OCI-LY3 (cell line): ENCODE measurements around the gene REXO1.

Experiments used
- CTCF ChIP-seq: fragments of 200-600, 300-600 bp; sonication (generic); IDR thresholded peaks from 2 replicates; pipeline ENCODE4 v1.5.1; 2014; ENCODE audit warnings: antibody characterized with exemption, low read length, low read depth
- EZH2phosphoT487 ChIP-seq: fragments of 200-600 bp; shearing (Covaris generic); IDR thresholded peaks from 2 replicates; pipeline ENCODE4 v1.6.1; 2018; ENCODE audit warnings: antibody characterized with exemption, mixed run types, low read depth

DNA sequence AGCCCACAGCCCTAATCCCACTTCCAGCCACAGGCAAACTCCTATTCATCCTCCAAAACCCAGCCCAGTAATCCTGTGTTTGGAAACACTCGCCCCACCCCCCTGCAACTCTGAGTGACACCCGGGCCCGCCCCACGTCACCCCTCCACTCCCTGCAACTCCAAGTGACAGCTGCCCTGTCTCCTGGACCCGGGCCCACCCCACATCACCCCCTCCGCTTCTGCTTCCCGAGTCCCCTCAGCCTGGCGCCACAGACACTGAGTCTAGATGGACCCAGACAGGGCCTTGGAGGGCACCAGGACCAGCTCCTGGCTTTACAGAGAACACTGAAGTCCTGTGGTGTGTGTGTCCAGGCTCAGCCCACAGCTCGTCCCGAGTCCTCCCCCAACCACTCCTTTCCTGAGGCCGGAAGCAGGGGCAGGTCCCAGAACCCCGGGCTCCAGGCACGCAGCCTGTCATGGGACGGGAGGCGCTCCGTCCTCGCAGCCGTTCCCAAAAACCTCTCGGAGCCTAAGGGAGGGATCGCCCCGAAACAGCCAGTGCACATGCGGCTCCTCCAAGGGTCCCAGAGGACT, 7.7 kb downstream of the REXO1 start:
- TF ChIP-seq CTCF: no peak
- no peak for TF ChIP-seq EZH2phosphoT487
